ENCODE results near the gene SEH1L. TPM values are rescaled to one million over a fixed set of nuclear protein-coding genes. Genes with fewer than 3 reads are reported as not detected.

Gene SEH1L
- polyA plus RNA-seq, 1 donor (not counting 4 experiments of a cell fraction or from before 2014, with no cell fraction given), result 60.5 TPM

- TF ChIP-seq CTCF (optimal IDR thresholded peaks at IDR 0.05 in 1 of 3, IDR thresholded peaks at IDR 0.05 in 1 of 3, conservative IDR thresholded peaks at IDR 0.05 in 1 of 3; ENCODE audit: extremely low read depth in 1 of 3, insufficient read depth in 2 of 3, low read length in 3 of 3), result no peak
- no peak for TF ChIP-seq EZH2 (IDR thresholded peaks at IDR 0.05; ENCODE audit: low read length)
- Histone ChIP-seq H3K27ac (ENCODE audit: control insufficient read depth, insufficient read depth, low read length) (no peak overlapping the region), H3K9me3 (ENCODE audit: control insufficient read depth, low read depth, low read length) (no peaks in the 10 kb centered on the region), H3K4me3 (ENCODE audit: control insufficient read depth in 2 of 3, extremely low read depth in 1 of 3, insufficient read depth in 2 of 3, low read depth in 1 of 3, low read length in 3 of 3) (no peak overlapping the region), H4K20me1 (ENCODE audit: control insufficient read depth, extremely low read depth, insufficient read depth, low read length) (no peaks in the 10 kb centered on the region), H3K36me3 (ENCODE audit: control insufficient read depth in 2 of 2, extremely low read depth in 1 of 2, insufficient read depth in 2 of 2, low read length in 2 of 2) (peaks cover 20 to 30% of the 10 kb centered on the region in 2 experiments), H3K27me3 (ENCODE audit: control insufficient read depth, extremely low read depth, insufficient read depth, low read length) (no peaks in the 10 kb centered on the region), H3K4me2 (ENCODE audit: control insufficient read depth, extremely low read depth, insufficient read depth, low read depth, low read length) (no peak overlapping the region), H3K79me2 (ENCODE audit: control insufficient read depth, insufficient read depth, low read length) (peaks cover 4% of the 10 kb centered on the region), H3K4me1 (ENCODE audit: control insufficient read depth, extremely low read depth, insufficient read depth, low read length) (peaks cover 5% of the 10 kb centered on the region), H3K9ac (ENCODE audit: control insufficient read depth, extremely low read depth, insufficient read depth, low read length) (no peak overlapping the region), H2AFZ (ENCODE audit: control insufficient read depth, low read length) (no peak overlapping the region), H3K9me1 (ENCODE audit: control insufficient read depth, extremely low read depth, insufficient read depth, low read length) (no peaks in the 10 kb centered on the region)
- peak; percentile 61 for DNase-seq (ENCODE audit: low read depth, low spot score)
- FAIRE-seq, result peak; percentile 81
- dilution Hi-C loops (cut with MboI; ENCODE audit: extremely low pct_ligation_motif_present, low sequenced_read_pairs), result no loop called here
These were observed 63.9 kb downstream of the SEH1L start for GRCh38 chr18:13011719-13012118.

DNA sequence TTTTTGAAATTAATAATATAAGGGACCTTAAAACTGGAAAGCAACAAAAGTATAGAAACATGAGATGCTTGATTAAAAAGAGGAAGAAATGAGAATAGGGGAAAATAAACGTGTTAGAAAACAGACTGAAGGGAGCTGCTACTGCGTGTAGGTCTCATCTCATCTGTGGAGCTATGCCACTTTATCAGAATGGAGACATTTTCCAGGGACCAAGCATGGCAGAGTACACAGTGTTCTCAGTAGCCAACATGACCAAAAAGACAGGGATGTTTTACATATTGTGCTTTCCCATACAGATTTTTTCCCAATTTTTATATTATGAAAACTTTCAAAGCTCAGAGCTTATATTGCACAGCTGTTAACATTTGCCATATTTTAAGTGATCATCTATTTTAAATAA is 66.4 kb downstream of the SEH1L start:
- dilution Hi-C loops (cut with MboI; ENCODE audit: extremely low pct_ligation_motif_present, low sequenced_read_pairs), result no loop called here
- H3K27me3 ChIP-seq (ENCODE audit: control insufficient read depth, extremely low read depth, insufficient read depth, low read length), result no peaks in the 10 kb centered on the region
- no peak overlapping the region for H3K9ac ChIP-seq (ENCODE audit: control insufficient read depth, extremely low read depth, insufficient read depth, low read length)
- no peak overlapping the region for H3K27ac ChIP-seq (ENCODE audit: control insufficient read depth, insufficient read depth, low read length)
- H3K36me3 ChIP-seq (ENCODE audit: control insufficient read depth in 2 of 2, extremely low read depth in 1 of 2, insufficient read depth in 2 of 2, low read length in 2 of 2), result peaks cover 13 to 24% of the 10 kb centered on the region in 2 experiments
- no peaks in the 10 kb centered on the region for H3K9me3 ChIP-seq (ENCODE audit: control insufficient read depth, low read depth, low read length)
- H3K79me2 ChIP-seq (ENCODE audit: control insufficient read depth, insufficient read depth, low read length), result peaks cover 3% of the 10 kb centered on the region
- no peak for TF ChIP-seq CTCF (optimal IDR thresholded peaks at IDR 0.05 in 1 of 3, IDR thresholded peaks at IDR 0.05 in 1 of 3, conservative IDR thresholded peaks at IDR 0.05 in 1 of 3; ENCODE audit: extremely low read depth in 1 of 3, insufficient read depth in 2 of 3, low read length in 3 of 3)
- no peak for TF ChIP-seq EZH2 (IDR thresholded peaks at IDR 0.05; ENCODE audit: low read length)
- H4K20me1 ChIP-seq (ENCODE audit: control insufficient read depth, extremely low read depth, insufficient read depth, low read length), result no peaks in the 10 kb centered on the region
- H3K9me1 ChIP-seq (ENCODE audit: control insufficient read depth, extremely low read depth, insufficient read depth, low read length), result no peaks in the 10 kb centered on the region
- no peak overlapping the region for H3K4me3 ChIP-seq (ENCODE audit: control insufficient read depth in 2 of 3, extremely low read depth in 1 of 3, insufficient read depth in 2 of 3, low read depth in 1 of 3, low read length in 3 of 3)
- DNase-seq (ENCODE audit: low read depth, low spot score) (no peak), FAIRE-seq (no peak)
- no peak overlapping the region for H2AFZ ChIP-seq (ENCODE audit: control insufficient read depth, low read length)
- H3K4me2 ChIP-seq (ENCODE audit: control insufficient read depth, extremely low read depth, insufficient read depth, low read depth, low read length), result no peak overlapping the region
- H3K4me1 ChIP-seq (ENCODE audit: control insufficient read depth, extremely low read depth, insufficient read depth, low read length), result peaks cover 13% of the 10 kb centered on the region

Measured in keratinocyte (primary cell).